GM18907 (cell line): Measurements from ENCODE around the gene SNAP23.
A peak's percentile ranks its signal among the peaks of the same experiment; 100 is the strongest.
"Not testable (repeated sequence)": the region's sequence is repeated elsewhere in the genome, so short reads cannot be mapped to it uniquely, and the experiment has no call there.

Experiments used
- ATAC-seq: cut with Tn5 transposase; IDR thresholded peaks from one replicate; pipeline ENCODE4 v1.9.1; 2021; ENCODE audit warnings: mild to moderate bottlenecking, moderate library complexity; ENCODE audit not compliant: unreplicated experiment

The SNAP23 gene

GRCh38 chr15:42556550-42557207 lies 61.2 kb downstream of the SNAP23 start:
- ATAC-seq: not testable (repeated sequence)

GRCh38 chr15:42558739-42559138 lies 63.3 kb downstream of the SNAP23 start:
- no peak for ATAC-seq

DNA sequence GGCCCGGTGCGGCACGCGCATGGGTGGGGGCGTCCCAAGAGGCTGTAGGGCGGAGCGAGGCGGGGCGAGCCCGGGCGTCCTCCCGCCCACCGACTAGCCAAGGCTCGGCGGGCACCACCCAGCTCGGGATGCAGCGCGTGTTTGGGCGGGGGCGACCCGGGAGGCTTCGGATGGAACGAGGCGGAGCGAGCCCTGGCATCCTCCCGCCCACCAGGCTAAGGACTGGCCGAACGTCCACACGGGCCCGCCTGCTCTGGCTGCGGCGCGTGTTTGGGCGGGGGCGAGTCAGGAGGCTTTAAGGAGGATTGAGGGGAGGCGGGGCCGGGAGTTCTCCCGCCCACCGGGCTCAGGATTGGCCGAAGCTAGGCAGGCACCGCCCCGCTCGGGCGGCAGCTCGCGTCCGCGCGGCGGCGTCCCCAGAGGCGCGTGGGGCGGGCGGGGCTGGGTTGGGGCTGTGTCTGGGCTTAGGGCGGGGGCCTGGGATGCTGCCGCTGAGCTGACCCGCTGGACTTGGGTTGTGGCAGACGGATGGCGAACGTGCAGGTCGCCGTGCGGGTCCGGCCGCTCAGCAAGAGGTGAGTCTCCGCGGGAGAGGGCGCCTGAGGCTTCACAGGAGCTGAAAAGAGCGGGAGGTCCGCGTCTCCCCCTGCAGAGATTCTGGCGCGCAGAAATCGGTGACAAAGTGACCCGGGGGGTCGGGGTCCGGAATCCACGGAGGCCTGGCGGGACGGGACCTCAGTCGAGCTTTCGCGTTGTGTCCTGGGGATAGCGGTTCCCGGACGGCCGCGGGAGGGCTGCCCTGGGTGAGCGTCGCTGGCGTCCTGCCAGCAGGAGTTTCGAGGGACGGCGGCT lies 80.0 kb downstream of the SNAP23 start, which contains the start of gene STARD9:
TSS of gene STARD9 (plus strand) at position 419 of the 852 bp plus-strand sequence. CDS start at position 529, 110 bp downstream.
- ATAC-seq: peak; percentile 92

- no peak for ATAC-seq
Observed at GRCh38 chr15:42576040-42576594, 80.7 kb downstream of the SNAP23 start.

DNA sequence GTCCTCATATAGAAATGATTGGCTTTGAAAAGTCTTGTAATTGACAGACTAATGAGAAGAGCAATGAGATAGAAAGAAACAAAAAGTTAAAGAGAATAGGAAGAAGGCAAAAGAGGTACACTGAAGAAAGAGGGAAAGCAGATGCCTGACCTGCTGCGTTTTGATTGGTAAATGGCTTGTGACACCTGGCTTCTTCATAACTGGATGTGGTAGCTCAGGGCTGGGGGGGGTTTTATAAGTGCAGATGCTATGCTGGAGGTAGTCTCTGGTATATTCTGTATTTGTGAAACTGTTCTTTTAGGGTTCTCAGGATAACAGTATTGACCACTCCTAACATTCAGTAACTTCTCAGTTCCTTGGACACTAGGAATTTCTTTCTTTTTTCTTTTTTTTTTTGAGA lies 81.3 kb downstream of the SNAP23 start:
- no peak for ATAC-seq

DNA sequence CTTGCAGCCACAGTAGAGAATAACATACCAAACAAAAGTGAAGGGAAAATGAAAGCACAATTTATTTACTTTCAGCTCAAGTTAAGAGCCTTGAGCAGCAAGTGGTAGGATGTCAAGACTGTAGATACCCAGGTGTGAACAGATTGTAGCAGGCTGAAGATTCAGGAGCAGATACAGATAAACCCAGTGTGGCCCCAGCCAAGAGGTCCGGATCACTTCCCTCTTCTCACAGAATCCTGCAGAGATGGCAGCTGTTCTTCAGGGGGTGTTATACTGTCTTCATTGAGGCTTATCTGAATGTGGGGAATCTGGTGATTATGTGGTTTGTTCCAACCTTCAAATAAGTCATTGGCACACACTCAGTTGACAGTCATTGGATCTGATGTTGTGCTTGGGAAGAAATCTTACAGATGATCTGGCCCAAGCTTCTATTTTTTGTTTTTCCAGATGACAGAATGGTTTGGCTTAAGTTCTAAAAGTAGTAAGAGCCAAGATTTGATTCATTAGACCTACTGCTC lies 82.1 kb downstream of the SNAP23 start:
- no peak for ATAC-seq

DNA sequence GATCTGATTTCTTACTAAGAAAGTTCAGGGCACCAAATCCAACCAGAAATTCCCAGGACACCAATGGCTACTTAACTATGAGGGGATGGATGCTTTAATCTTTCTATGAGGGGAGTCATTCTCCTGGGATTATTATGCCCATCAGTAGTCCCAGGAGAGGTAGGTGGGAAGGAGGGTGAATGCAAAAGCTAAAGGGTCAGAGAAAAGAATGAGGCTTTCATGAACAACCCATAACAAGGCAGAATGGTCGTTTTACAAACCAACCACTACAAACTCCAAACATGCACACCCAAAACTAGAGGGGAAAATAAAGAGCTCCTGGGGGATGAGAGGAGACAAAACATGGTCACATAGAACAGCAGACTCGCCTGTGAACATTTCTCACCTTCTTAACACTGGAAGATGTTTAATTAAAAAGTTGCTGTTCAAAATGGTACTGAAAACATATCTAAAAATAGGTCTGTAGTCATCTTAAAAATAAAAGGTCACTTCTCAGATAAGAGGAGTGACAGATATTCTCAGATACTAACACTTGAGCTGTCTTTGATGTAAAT lies 83.6 kb downstream of the SNAP23 start:
- ATAC-seq: no peak

DNA sequence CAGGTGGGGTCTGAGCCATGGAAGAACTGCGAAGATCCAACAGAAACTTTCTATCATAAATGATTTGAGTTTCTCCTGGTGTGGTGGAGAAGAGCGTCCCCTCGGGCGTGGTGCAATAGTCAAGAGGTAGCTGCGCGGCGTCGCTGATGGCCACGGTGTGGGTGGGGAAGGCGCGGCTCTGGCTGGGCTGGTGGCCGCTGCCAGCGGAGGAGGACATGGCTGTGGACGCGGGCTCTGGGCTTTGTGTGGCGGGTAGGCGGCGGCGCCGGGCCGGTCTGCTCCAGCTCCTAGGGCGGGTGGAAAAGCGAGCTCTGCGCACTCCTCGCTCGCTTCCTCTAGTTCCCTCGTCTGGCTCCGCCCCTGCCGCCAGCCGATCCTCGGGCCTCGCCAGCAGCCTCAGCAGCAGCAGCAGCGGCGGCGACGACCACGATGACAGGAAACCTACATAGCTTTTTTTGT lies 85.9 kb downstream of the SNAP23 start:
- peak; percentile 77 for ATAC-seq
